H1 (cell line): ENCODE data around the gene MGAT5B. TPM values are rescaled to one million over a fixed set of nuclear protein-coding genes. Genes with fewer than 3 reads are reported as not detected.

Experiments used
- CTCF ChIA-PET: fragments of 300-600 bp; sonication (Branson Sonifier 250); formaldehyde crosslinking; loops from one replicate; lab custom pipeline; 2021; ENCODE audit not compliant: partially characterized antibody; lab: Charles Lee
- POLR2A ChIA-PET: fragments of 300-600 bp; sonication (Branson Sonifier 250); formaldehyde crosslinking; loops from one replicate; lab custom pipeline; 2021; ENCODE audit warnings: inconsistent platforms; ENCODE audit not compliant: partially characterized antibody; lab: Charles Lee
- DNase-seq, 2 experiments: peaks; one replicate each; pipeline versions ENCODE4 v3.0.0 to v3.0.0-alpha.2; 2010 to 2022; ENCODE audit warnings: low spot score in 2 of 2, low read depth in 1 of 2, mixed read lengths in 1 of 2
- FAIRE-seq: peaks from 2 replicates; lab custom pipeline; 2011; peaks lifted over from hg19 to GRCh38; lab: Jason Lieb, UNC
- H2AFZ ChIP-seq: 2 replicates; pipeline ENCODE4 v1.8.1; 2012; ENCODE audit warnings: low read length, inconsistent platforms
- H2AK5ac ChIP-seq: 2 replicates; pipeline ENCODE4 v1.6.1; 2013; ENCODE audit warnings: low read depth, low read length
- H2BK120ac ChIP-seq: replicated peaks from 2 replicates; pipeline ENCODE3; 2013; ENCODE audit warnings: low read depth, low read length, inconsistent platforms
- H2BK12ac ChIP-seq: 2 replicates; pipeline ENCODE4 v1.6.1; 2013; ENCODE audit warnings: low read depth, low read length
- H2BK15ac ChIP-seq: 2 replicates; pipeline ENCODE4 v1.6.1; 2013; ENCODE audit warnings: low read length
- H2BK20ac ChIP-seq: 2 replicates; pipeline ENCODE4 v1.6.1; 2013; ENCODE audit warnings: low read length
- H2BK5ac ChIP-seq: 2 replicates; pipeline ENCODE4 v1.6.1; 2013; ENCODE audit warnings: low read depth, low read length
- H3K14ac ChIP-seq: 2 replicates; pipeline ENCODE4 v1.6.1; 2013; ENCODE audit warnings: inconsistent platforms; ENCODE audit not compliant: insufficient read length
- H3K18ac ChIP-seq: 2 replicates; pipeline ENCODE4 v1.6.1; 2013; ENCODE audit warnings: low read length; ENCODE audit errors: extremely low read depth
- H3K23ac ChIP-seq: 2 replicates; pipeline ENCODE4 v1.6.1; 2013; ENCODE audit warnings: inconsistent platforms; ENCODE audit not compliant: insufficient read length
- H3K23me2 ChIP-seq: 2 replicates; pipeline ENCODE4 v1.6.1; 2013; ENCODE audit warnings: low read depth, low read length
- H3K27ac ChIP-seq: 2 replicates; pipeline ENCODE4 v1.6.1; 2011; ENCODE audit warnings: low read depth, low read length, inconsistent platforms
- H3K27me3 ChIP-seq, 4 experiments: replicated peaks in 1 of 4; 1 replicate in 1 of 4; 2 replicates in 3 of 4; pipeline versions ENCODE4 v1.6.1 to v1.8.1; 2011 to 2013; ENCODE audit warnings: low read length in 3 of 4, mild to moderate bottlenecking in 3 of 4, inconsistent platforms in 2 of 4, mixed read lengths in 2 of 4, moderate library complexity in 1 of 4; ENCODE audit not compliant: control insufficient read depth in 3 of 4, insufficient read depth in 3 of 4; ENCODE audit errors: extremely low read depth in 1 of 4
- H3K36me3 ChIP-seq, 4 experiments: 2 replicates each; pipeline versions ENCODE4 v1.6.1 to v1.8.1; 2011 to 2013; ENCODE audit warnings: mild to moderate bottlenecking in 4 of 4, low read length in 3 of 4, moderate library complexity in 2 of 4, control low read depth in 1 of 4, inconsistent platforms in 1 of 4; ENCODE audit not compliant: insufficient read depth in 4 of 4, control insufficient read depth in 2 of 4
- H3K4ac ChIP-seq: replicated peaks from 2 replicates; pipeline ENCODE3; 2013; ENCODE audit warnings: low read length, low read depth, mixed read lengths, inconsistent platforms; ENCODE audit not compliant: insufficient read length
- H3K4me1 ChIP-seq, 4 experiments: replicated peaks in 1 of 4; 1 replicate in 1 of 4; 2 replicates in 3 of 4; pipeline versions ENCODE4 v1.6.1 to v1.8.1; 2011 to 2013; ENCODE audit warnings: low read length in 3 of 4, inconsistent platforms in 2 of 4, mixed read lengths in 1 of 4; ENCODE audit not compliant: insufficient read depth in 4 of 4, control insufficient read depth in 3 of 4
- H3K4me2 ChIP-seq, 2 experiments: 2 replicates each; pipeline versions ENCODE4 v1.6.1 to v1.8.1; 2011 to 2013; ENCODE audit warnings: low read depth in 2 of 2, low read length in 2 of 2, control low read depth in 1 of 2, inconsistent platforms in 1 of 2, mild to moderate bottlenecking in 1 of 2; ENCODE audit not compliant: insufficient read depth in 1 of 2
- H3K4me3 ChIP-seq, 4 experiments: fragments of 200-600, 300-600 bp in 1 of 4; sonication (generic), shearing (Covaris generic), sonication (Bioruptor Twin) in 1 of 4; 2 replicates each; pipeline versions ENCODE4 v1.5.1 to v1.8.1; 2011 to 2016; ENCODE audit warnings: low read length in 4 of 4, low read depth in 3 of 4, control low read depth in 2 of 4, inconsistent platforms in 2 of 4, mild to moderate bottlenecking in 2 of 4, mixed read lengths in 1 of 4, moderate library complexity in 1 of 4; ENCODE audit not compliant: insufficient read depth in 2 of 4; ENCODE audit errors: extremely low read depth in 1 of 4
- H3K56ac ChIP-seq: replicated peaks from 2 replicates; pipeline ENCODE3; 2013; ENCODE audit warnings: low read depth, mild to moderate bottlenecking, mixed read lengths, low read length, inconsistent platforms; ENCODE audit not compliant: insufficient read length
- H3K79me1 ChIP-seq: 2 replicates; pipeline ENCODE4 v1.6.1; 2013; ENCODE audit warnings: low read depth, low read length, control low read depth
- H3K79me2 ChIP-seq, 2 experiments: 2 replicates each; pipeline versions ENCODE4 v1.6.1 to v1.8.1; 2012 to 2013; ENCODE audit warnings: low read length in 2 of 2, mild to moderate bottlenecking in 2 of 2, inconsistent platforms in 1 of 2; ENCODE audit not compliant: insufficient read depth in 2 of 2, control insufficient read depth in 1 of 2
- H3K9ac ChIP-seq, 4 experiments: replicated peaks in 1 of 4; 1 replicate in 1 of 4; 2 replicates in 3 of 4; pipeline versions ENCODE4 v1.6.1 to v1.8.1; 2011 to 2013; ENCODE audit warnings: low read depth in 3 of 4, low read length in 3 of 4, control low read depth in 2 of 4, mild to moderate bottlenecking in 2 of 4, moderate library complexity in 2 of 4, inconsistent platforms in 1 of 4; ENCODE audit errors: extremely low read depth in 1 of 4
- H3K9me3 ChIP-seq, 2 experiments: 2 replicates each; pipeline versions ENCODE4 v1.6.1 to v1.8.1; 2012 to 2013; ENCODE audit warnings: mild to moderate bottlenecking in 2 of 2, moderate library complexity in 2 of 2, control low read depth in 1 of 2, inconsistent platforms in 1 of 2, low read depth in 1 of 2, low read length in 1 of 2, mixed read lengths in 1 of 2; ENCODE audit not compliant: insufficient read depth in 2 of 2
- H4K20me1 ChIP-seq, 2 experiments: replicated peaks in 1 of 2; 2 replicates each; pipeline versions ENCODE3 to v1.8.1; 2011 to 2013; ENCODE audit warnings: inconsistent platforms in 2 of 2, low read length in 2 of 2, mild to moderate bottlenecking in 1 of 2; ENCODE audit not compliant: insufficient read depth in 2 of 2, control insufficient read depth in 1 of 2
- H4K5ac ChIP-seq: 2 replicates; pipeline ENCODE4 v1.6.1; 2013; ENCODE audit warnings: low read length, low read depth, mixed read lengths, inconsistent platforms; ENCODE audit not compliant: insufficient read length
- H4K8ac ChIP-seq: 2 replicates; pipeline ENCODE4 v1.8.0; 2013; ENCODE audit warnings: mild to moderate bottlenecking, moderate library complexity, low read length, inconsistent platforms; ENCODE audit not compliant: insufficient read depth; ENCODE audit errors: extremely low read depth
- H4K91ac ChIP-seq: replicated peaks from 2 replicates; pipeline ENCODE3; 2013; ENCODE audit warnings: low read length, mixed read lengths, inconsistent platforms; ENCODE audit not compliant: insufficient read length
- BCL11A ChIP-seq, 2 experiments: IDR thresholded peaks; one replicate each; pipeline ENCODE4 v1.6.1; 2011; ENCODE audit warnings: low read depth in 2 of 2, low read length in 2 of 2, mild to moderate bottlenecking in 2 of 2
- CHD2 ChIP-seq: IDR thresholded peaks from 2 replicates; pipeline ENCODE4 v1.6.1; 2012; ENCODE audit warnings: low read length, improper control_type of control experiment
- EP300 ChIP-seq, 2 experiments: IDR thresholded peaks; 1 replicate in 1 of 2; 2 replicates in 1 of 2; pipeline ENCODE4 v1.6.1; 2011 to 2012; ENCODE audit warnings: low read depth in 2 of 2, low read length in 2 of 2, mild to moderate bottlenecking in 2 of 2, borderline replicate concordance in 1 of 2, inconsistent platforms in 1 of 2, moderate library complexity in 1 of 2
- EZH2 ChIP-seq: fragments of 200-600 bp; sonication (generic); IDR thresholded peaks from 2 replicates; pipeline ENCODE4 v1.7.1; 2012; ENCODE audit warnings: low read depth, mild to moderate bottlenecking, moderate library complexity, low read length, inconsistent platforms; ENCODE audit not compliant: severe bottlenecking
- MAFK ChIP-seq: IDR thresholded peaks from 2 replicates; pipeline ENCODE4 v1.6.1; 2012; ENCODE audit warnings: low read depth, mild to moderate bottlenecking, improper control_type of control experiment, low read length
- POLR2AphosphoS5 ChIP-seq: IDR thresholded peaks from 2 replicates; pipeline ENCODE4 v1.6.1; 2011; ENCODE audit warnings: low read depth, low read length
- SP1 ChIP-seq: IDR thresholded peaks from 2 replicates; pipeline ENCODE4 v1.6.1; 2011; ENCODE audit warnings: low read depth, low read length
- SRF ChIP-seq: IDR thresholded peaks from 2 replicates; pipeline ENCODE4 v1.6.1; 2011; ENCODE audit warnings: mild to moderate bottlenecking, low read depth, low read length, moderate library complexity
- YY1 ChIP-seq: IDR thresholded peaks from 2 replicates; pipeline ENCODE4 v1.6.1; 2011; ENCODE audit warnings: low read depth, mild to moderate bottlenecking, low read length
- WGBS, 2 experiments: shearing (Covaris generic) in 1 of 2; methylation state at CpG; one replicate each; pipeline versions ENCODE4 v1.1.6 to v1.1.7; 2013 to 2015; ENCODE audit warnings: low lambda C conversion rate in 2 of 2, mixed read lengths in 2 of 2, inconsistent platforms in 1 of 2, low coverage in 1 of 2, missing lambda C conversion rate in 1 of 2; ENCODE audit not compliant: insufficient replicate concordance in 2 of 2, insufficient coverage in 1 of 2, insufficient read length in 1 of 2; ENCODE audit errors: extremely low coverage in 1 of 2, missing lambda C conversion rate in 1 of 2; 5-methylcytosine and 5-hydroxymethylcytosine counted together
- polyA plus RNA-seq, 7 experiments: library from polyadenylated mRNA; depleted of rRNA in 3 of 7; stranded (reverse) in 5 of 7; unstranded in 2 of 7; fragments of >200 nt in 5 of 7; fragments of 200-250 nt in 2 of 7; gene quantifications; 1 replicate in 5 of 7; 2 replicates in 1 of 7; 4 replicates in 1 of 7; pipeline versions ENCODE4 v1.2.1 to v1.2.3, GENCODE V29; 2011 to 2013; ENCODE audit warnings: missing spikeins in 2 of 7, mixed read lengths in 2 of 7
- total RNA-seq: library from RNA; stranded (reverse); fragmentation: NEBNext Ultra II Directional; extraction: Animal tissue kit (Norgen Biotek cat#: 25700); gene quantifications from 2 replicates; pipeline ENCODE4 v1.2.1, GENCODE V29; 2021

MGAT5B gene
- total and polyA plus RNA-seq, 2 of the 8 experiments (the other 6 are each of a cell fraction or from before 2014, with no cell fraction given), result 7.9 to 8.2 TPM

- Histone ChIP-seq H3K27ac (no peak overlapping the region), H2BK12ac (no peak overlapping the region), H2BK120ac (no peak overlapping the region), H3K18ac (no peak overlapping the region), H3K9me3 (no peaks in the 10 kb centered on the region), H3K4ac (no peak overlapping the region), H3K4me1 (peaks cover 0 to 6% (median 4%) of the 10 kb centered on the region in 4 experiments; a peak in 3 of 7 replicates), H2BK20ac (no peak overlapping the region), H3K14ac (no peak overlapping the region), H4K5ac (no peak overlapping the region), H3K79me1 (no peaks in the 10 kb centered on the region), H3K23ac (no peak overlapping the region), H3K23me2 (peaks cover 4% of the 10 kb centered on the region; the same call in 1 of the 2 replicates), H2BK5ac (no peak overlapping the region), H2BK15ac (no peak overlapping the region), H2AFZ (no peak overlapping the region), H4K8ac (no peak overlapping the region), H3K36me3 (no peaks in the 10 kb centered on the region; a peak in 1 of 8 replicates), H3K79me2 (no peaks in the 10 kb centered on the region), H4K91ac (no peak overlapping the region), H3K9ac (no peak overlapping the region), H4K20me1 (peaks cover 0 to 8% of the 10 kb centered on the region in 2 experiments), H3K56ac (no peak overlapping the region), H3K4me2 (no peak overlapping the region), H3K27me3 (no peaks in the 10 kb centered on the region), H2AK5ac (no peak overlapping the region), H3K4me3 (no peak overlapping the region)
- ChIA-PET CTCF (interaction anchor here (1.9 kb wide), 1 partner anchor 49 kb away, joined by 6 read pairs; no protein-coding TSS in a partner anchor), POLR2A (no interaction called here)
- DNase-seq, result no peak
- WGBS, 2 experiments, result 92 to 100% methylated on average over 1 to 2 of the region's 2 CpGs
- FAIRE-seq, result no peak
- TF ChIP-seq MAFK (no peak), BCL11A (IDR thresholded peaks at IDR 0.05; ENCODE audit: low read depth in 2 of 2, low read length in 2 of 2) (no peak), SP1 (no peak), SRF (no peak), YY1 (no peak), EP300 (IDR thresholded peaks at IDR 0.05; ENCODE audit: borderline replicate concordance in 1 of 2, low read depth in 2 of 2, low read length in 2 of 2) (no peak), EZH2 (no peak), CHD2 (no peak), POLR2AphosphoS5 (no peak)
Observed at GRCh38 chr17:76937238-76937637, 69.0 kb downstream of the MGAT5B start.
